A549 (cell line): Measurements from ENCODE around the gene POLR2L. TPM values are rescaled to one million over a fixed set of nuclear protein-coding genes. Genes with fewer than 3 reads are reported as not detected.

Experiments used
- ATAC-seq, 2 experiments: fragments of 200-7000 bp in 1 of 2; fragments of >200 bp in 1 of 2; cut with Nextera tagmentation in 1 of 2; cut with Tn5 transposase in 1 of 2; 3 replicates each; pipeline versions ENCODE4 v1.8.0 to v1.9.1; 2018 to 2020; ENCODE audit warnings: mild to moderate bottlenecking in 1 of 2, moderate library complexity in 1 of 2
- CTCF ChIA-PET: fragments of 300-600 bp; sonication (Branson Sonifier 250); formaldehyde crosslinking; extraction: SDS; loops from one replicate; lab custom pipeline; 2021; ENCODE audit warnings: antibody characterized with exemption, inconsistent platforms; lab: Yijun Ruan, JAX
- POLR2A ChIA-PET: fragments of 350-600 bp; formaldehyde crosslinking; extraction: SDS; loops from one replicate; lab custom pipeline; 2021; ENCODE audit warnings: antibody characterized with exemption, inconsistent platforms; lab: Yijun Ruan, JAX
- DNase-seq, 2 experiments: peaks; one replicate each; pipeline versions ENCODE4 v3.0.0 to v3.0.0-alpha.2; 2011 to 2016; ENCODE audit warnings: low read depth in 1 of 2, low spot score in 1 of 2
- FAIRE-seq: peaks from 2 replicates; lab custom pipeline; 2011; peaks lifted over from hg19 to GRCh38; lab: Jason Lieb, UNC
- H3K27ac ChIP-seq, 2 experiments: fragments of >200 bp; sonication (Bioruptor Twin); formaldehyde crosslinking; 3 replicates each; pipeline ENCODE4 v1.5.1; 2016 to 2017
- H3K4me1 ChIP-seq: fragments of >200 bp; sonication (Bioruptor Twin); formaldehyde crosslinking; 3 replicates; pipeline ENCODE4 v1.6.1; 2016
- H3K4me2 ChIP-seq: fragments of >200 bp; sonication (Bioruptor Twin); formaldehyde crosslinking; 3 replicates; pipeline ENCODE4 v1.6.1; 2016
- H3K4me3 ChIP-seq: fragments of >200 bp; sonication (Bioruptor Twin); formaldehyde crosslinking; 3 replicates; pipeline ENCODE4 v1.5.1; 2016
- H3K9me3 ChIP-seq: fragments of >200 bp; sonication (Bioruptor Twin); formaldehyde crosslinking; 3 replicates; pipeline ENCODE4 v1.6.1; 2016
- CBX8 ChIP-seq: fragments of 200-600 bp; sonication (generic); IDR thresholded peaks from 2 replicates; pipeline ENCODE4 v1.6.1; 2016
- CEBPB ChIP-seq, 2 experiments: fragments of >200 bp in 1 of 2; sonication (Bioruptor Twin) in 1 of 2; formaldehyde crosslinking in 1 of 2; IDR thresholded peaks; 2 replicates each; pipeline ENCODE4 v1.6.1; 2012 to 2016
- EHMT2 ChIP-seq: fragments of 200-600 bp; sonication (generic); IDR thresholded peaks from 2 replicates; pipeline ENCODE4 v1.6.1; 2016; ENCODE audit warnings: antibody characterized with exemption, low read depth, mild to moderate bottlenecking, moderate library complexity
- ELK1 ChIP-seq: fragments of 150-350 bp; IDR thresholded peaks from 2 replicates; pipeline ENCODE4 v1.6.1; 2014; ENCODE audit warnings: low read depth, mild to moderate bottlenecking, low read length
- FOSB ChIP-seq: fragments of 250-450 bp; sonication (Bioruptor Pico); IDR thresholded peaks from 2 replicates; pipeline ENCODE4 v1.5.0; 2020; ENCODE audit warnings: mild to moderate bottlenecking, moderate library complexity
- FOSL2 ChIP-seq, 2 experiments: fragments of 450-650 bp in 1 of 2; fragments of >200 bp in 1 of 2; sonication (Bioruptor Twin) in 1 of 2; formaldehyde crosslinking; IDR thresholded peaks; 2 replicates each; pipeline versions ENCODE4 v1.5.0 to v1.6.1; 2016 to 2020; ENCODE audit warnings: mild to moderate bottlenecking in 1 of 2, moderate library complexity in 1 of 2
- GATA3 ChIP-seq: IDR thresholded peaks from 2 replicates; pipeline ENCODE4 v1.6.1; 2012; ENCODE audit warnings: borderline replicate concordance
- HDAC2 ChIP-seq: fragments of 200-600 bp; sonication (generic); IDR thresholded peaks from 2 replicates; pipeline ENCODE4 v1.6.1; 2016
- HEYL ChIP-seq: fragments of 250-450 bp; sonication (Bioruptor Pico); IDR thresholded peaks from 2 replicates; pipeline ENCODE4 v1.8.0; 2021; ENCODE audit warnings: mild to moderate bottlenecking, moderate library complexity
- HMGXB4 ChIP-seq: fragments of 250-450 bp; sonication (Bioruptor Pico); IDR thresholded peaks from 2 replicates; pipeline ENCODE4 v1.5.0; 2021; ENCODE audit warnings: mild to moderate bottlenecking, moderate library complexity, borderline replicate concordance
- HOXA7 ChIP-seq: fragments of 250-450 bp; sonication (Bioruptor Pico); IDR thresholded peaks from 2 replicates; pipeline ENCODE4 v1.5.0; 2020; ENCODE audit warnings: mild to moderate bottlenecking, moderate library complexity
- JUN ChIP-seq, 2 experiments: fragments of >200 bp; sonication (Bioruptor Twin); formaldehyde crosslinking; IDR thresholded peaks; 2 replicates in 1 of 2; 3 replicates in 1 of 2; pipeline ENCODE4 v1.6.1; 2016 to 2017
- MAX ChIP-seq: IDR thresholded peaks from 2 replicates; pipeline ENCODE4 v1.6.1; 2012
- NPAS2 ChIP-seq: fragments of 250-450 bp; sonication (Bioruptor Pico); IDR thresholded peaks from 2 replicates; pipeline ENCODE4 v1.8.0; 2022; ENCODE audit warnings: mild to moderate bottlenecking, moderate library complexity, borderline replicate concordance
- PBX3 ChIP-seq: IDR thresholded peaks from 2 replicates; pipeline ENCODE4 v1.6.1; 2012
- PHF8 ChIP-seq: fragments of 200-600 bp; sonication (generic); IDR thresholded peaks from 2 replicates; pipeline ENCODE4 v1.6.1; 2016; ENCODE audit warnings: low read depth, mild to moderate bottlenecking, antibody characterized with exemption, moderate library complexity, borderline replicate concordance
- POLR2AphosphoS2 ChIP-seq: conservative IDR thresholded peaks from 2 replicates; pipeline ENCODE4 v1.6.1; 2012; ENCODE audit warnings: low read length, improper control_type of control experiment, inconsistent platforms
- RARB ChIP-seq: fragments of 250-450 bp; sonication (Bioruptor Pico); IDR thresholded peaks from 2 replicates; pipeline ENCODE4 v1.8.0; 2021; ENCODE audit warnings: mild to moderate bottlenecking, moderate library complexity
- RCOR1 ChIP-seq: fragments of 150-350 bp; IDR thresholded peaks from 2 replicates; pipeline ENCODE4 v1.6.1; 2014; ENCODE audit warnings: antibody characterized with exemption, low read length, low read depth
- RNF2 ChIP-seq: fragments of 200-600 bp; sonication (generic); IDR thresholded peaks from 2 replicates; pipeline ENCODE4 v1.6.1; 2016; ENCODE audit warnings: low read depth, mild to moderate bottlenecking, antibody characterized with exemption, moderate library complexity, borderline replicate concordance
- SMC3 ChIP-seq: fragments of >200 bp; sonication (Bioruptor Twin); formaldehyde crosslinking; IDR thresholded peaks from 3 replicates; pipeline ENCODE4 v1.6.1; 2018; ENCODE audit warnings: inconsistent platforms
- SREBF2 ChIP-seq: fragments of 450-650 bp; IDR thresholded peaks from 2 replicates; pipeline ENCODE4 v1.6.1; 2014; ENCODE audit warnings: mild to moderate bottlenecking, moderate library complexity
- ZFP36 ChIP-seq: fragments of 450-650 bp; IDR thresholded peaks from 2 replicates; pipeline ENCODE4 v1.6.1; 2014; ENCODE audit warnings: borderline replicate concordance; ENCODE audit not compliant: partially characterized antibody
- ZNF302 ChIP-seq: fragments of 250-450 bp; sonication (Bioruptor Pico); IDR thresholded peaks from 2 replicates; pipeline ENCODE4 v1.9.0; 2021; ENCODE audit warnings: inconsistent platforms, mild to moderate bottlenecking, moderate library complexity
- ZSCAN20 ChIP-seq: fragments of 250-450 bp; sonication (Bioruptor Pico); IDR thresholded peaks from 2 replicates; pipeline ENCODE4 v1.8.0; 2022; ENCODE audit warnings: mild to moderate bottlenecking, moderate library complexity
- WGBS: methylation state at CpG from one replicate; pipeline ENCODE4 v1.1.6; 2017; ENCODE audit errors: missing lambda C conversion rate; 5-methylcytosine and 5-hydroxymethylcytosine counted together
- polyA plus RNA-seq, 4 experiments: library from polyadenylated mRNA; depleted of rRNA in 3 of 4; stranded (reverse); fragments of >200 nt; fragmentation: RNase III in 1 of 4; extraction: RNeasy Plus Mini Kit Qiagen cat#74134 plus additional on column Dnase treatment in 1 of 4; gene quantifications; 2 replicates in 3 of 4; 3 replicates in 1 of 4; pipeline ENCODE4 v1.2.3, GENCODE V29; 2011 to 2017

The POLR2L gene
- polyA plus RNA-seq, 2 of the 4 experiments (the other 2 are of a cell fraction), result 140 to 773 TPM

- H3K4me2 ChIP-seq, result peak overlapping the region; percentile 87
- ChIA-PET CTCF (interaction anchor here (1.2 to 1.7 kb wide), 3 partner anchors 10 to 12 kb away, joined by 3 to 5 read pairs (median 4); no protein-coding TSS in a partner anchor), POLR2A (interaction anchor here (3.5 kb wide), 1 partner anchor 8 kb away, joined by 26 read pairs; the partner anchor contains the start of gene PNPLA2)
- TF ChIP-seq PBX3 (peak; percentile 29; the same call in 1 of the 2 replicates), HOXA7 (CRISPR knock-in tag) (no peak), JUN (IDR thresholded peaks at IDR 0.05) (peak in 1 of 2 experiments; percentile 52; a peak in 3 of 5 replicates), CEBPB (IDR thresholded peaks at IDR 0.05) (no peak), RARB (CRISPR knock-in tag) (no peak), CBX8 (no peak), PHF8 (no peak), MAX (peak; percentile 45; the same call in 1 of the 2 replicates), FOSB (CRISPR knock-in tag) (no peak)
- H3K4me3 ChIP-seq, result peak overlapping the region; percentile 52
- 41% methylated on average over 17 of the region's 66 CpGs for WGBS
- FAIRE-seq (no peak), DNase-seq (no peak), ATAC-seq (peak in 1 of 2 experiments; percentile 2; a peak in 1 of 6 replicates)
- H3K4me1 ChIP-seq, result peaks cover 56% of the 10 kb centered on the region
- no peaks in the 10 kb centered on the region for H3K9me3 ChIP-seq
- H3K27ac ChIP-seq, result peak overlapping the region; percentile 80 to 88
Observed at GRCh38 chr11:827146-827896, 15.0 kb downstream of the POLR2L start.

GRCh38 chr11:826836-827145 is 15.5 kb downstream of the POLR2L start:
- Histone ChIP-seq H3K4me3 (peak overlapping the region; percentile 52), H3K4me1 (peaks cover 57% of the 10 kb centered on the region), H3K27ac (peak overlapping the region; percentile 80 to 88), H3K4me2 (peak overlapping the region; percentile 87), H3K9me3 (no peaks in the 10 kb centered on the region)
- POLR2A ChIA-PET, result no interaction called here
- no peak for FAIRE-seq
- CTCF ChIA-PET, result interaction anchor here (1.4 kb wide), 1 partner anchor 9 kb away, joined by 4 read pairs; no protein-coding TSS in a partner anchor
- no peak for TF ChIP-seq ZNF302
- TF ChIP-seq SMC3, result no peak
- TF ChIP-seq ZFP36, result no peak
- no peak for TF ChIP-seq HEYL
- no peak for TF ChIP-seq ZSCAN20 (CRISPR knock-in tag)
- TF ChIP-seq JUN (IDR thresholded peaks at IDR 0.05), result no peak
- no peak for TF ChIP-seq HMGXB4 (CRISPR knock-in tag)
- TF ChIP-seq HOXA7 (CRISPR knock-in tag), result no peak
- TF ChIP-seq NPAS2 (CRISPR knock-in tag), result no peak
- TF ChIP-seq EHMT2, result no peak
- TF ChIP-seq POLR2AphosphoS2, result no peak
- no peak for TF ChIP-seq SREBF2
- TF ChIP-seq RARB (CRISPR knock-in tag), result no peak
- no peak for TF ChIP-seq ELK1
- TF ChIP-seq GATA3, result no peak
- no peak for TF ChIP-seq FOSL2 (IDR thresholded peaks at IDR 0.05)
- TF ChIP-seq FOSL2 (CRISPR knock-in tag; IDR thresholded peaks at IDR 0.05), result no peak
- TF ChIP-seq HDAC2, result no peak
- no peak for TF ChIP-seq FOSB (CRISPR knock-in tag)
- no peak for TF ChIP-seq RCOR1
- no peak for TF ChIP-seq RNF2
- no peak for ATAC-seq
- no peak for DNase-seq
- 29% methylated on average over 9 of the region's 22 CpGs for WGBS
